Bronchus fibroblast of lung (primary cell): ENCODE results near the gene TSPAN10. TPM values are rescaled to one million over a fixed set of nuclear protein-coding genes. Genes with fewer than 3 reads are reported as not detected.

ENCODE experiments used
- total RNA-seq: library from RNA; depleted of rRNA; stranded (reverse); fragments of >200 nt; gene quantifications from 2 replicates; pipeline ENCODE4 v1.2.3, GENCODE V29; 2015

Gene TSPAN10
- 0.34 and 0.59 TPM in 2 replicates for total RNA-seq

GRCh38 chr17:81636505-81637288 lies at the start of gene TSPAN10, which contains the start of gene NPLOC4:
Gene TSPAN10, plus strand, starts transcription at chr17:81637196. Its CDS starts 5,217 bp downstream, at chr17:81642413.
Gene NPLOC4, minus strand, starts transcription at chr17:81637112. Its CDS starts 182 bp downstream, at chr17:81636930.

GRCh38 chr17:81656118-81656743 lies 19.2 kb downstream of the TSPAN10 start, which contains the start of gene PDE6G:
Gene PDE6G, minus strand, starts transcription at chr17:81656542. Its CDS starts 3,237 bp downstream, at chr17:81653305.

DNA sequence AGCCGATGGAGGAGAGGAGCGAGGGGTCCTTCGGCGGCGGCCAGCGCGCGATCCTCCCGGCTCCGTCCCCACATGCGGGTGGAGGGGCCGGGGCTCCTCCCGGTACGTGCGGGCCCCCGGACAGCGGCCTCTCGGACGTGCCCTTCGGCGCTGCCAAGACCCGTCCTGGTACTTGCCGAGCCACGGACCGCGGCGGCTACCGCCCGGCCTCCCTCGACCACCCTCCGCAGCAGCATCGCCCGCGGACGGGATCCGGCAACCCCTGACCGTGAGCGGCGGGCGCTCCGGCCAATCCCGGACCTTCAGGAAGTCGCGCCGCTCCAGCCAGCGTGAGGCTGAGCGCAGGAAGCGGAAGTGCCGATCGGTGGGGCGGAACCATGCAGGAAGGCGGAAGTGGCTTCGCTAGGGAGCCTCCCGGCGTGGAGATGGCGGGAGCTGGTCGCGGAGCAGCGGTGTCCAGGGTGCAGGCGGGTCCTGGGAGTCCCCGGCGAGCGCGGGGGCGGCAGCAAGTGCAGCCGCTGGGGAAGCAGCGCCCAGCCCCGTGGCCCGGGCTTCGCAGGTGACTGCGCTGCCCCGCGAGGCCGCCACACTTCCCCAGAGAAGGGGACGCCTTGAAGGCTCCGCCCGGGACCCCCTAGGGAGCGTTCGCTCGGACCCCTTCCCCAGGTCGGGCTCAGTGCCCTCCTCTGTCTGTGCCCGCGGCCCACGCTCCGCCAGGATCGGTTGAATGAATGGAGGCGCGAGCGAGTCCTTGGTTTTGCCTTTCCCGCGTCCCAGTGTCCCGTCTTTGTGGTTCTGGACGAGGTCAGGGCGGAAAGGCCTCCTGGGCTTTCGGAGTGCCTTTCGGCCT lies 29.6 kb downstream of the TSPAN10 start, which contains the start of the genes CCDC137 and OXLD1:
Gene CCDC137 (plus strand): TSS at position 396 of the 850 bp plus-strand sequence. CDS start 30 bp downstream, at position 426.
Gene OXLD1 (minus strand): TSS at position 264 of the 850 bp plus-strand sequence. CDS start 28 bp downstream, at position 236.

GRCh38 chr17:81683584-81684441 lies 46.8 kb downstream of the TSPAN10 start, which contains the start of the genes ARL16 and HGS:
Gene ARL16, minus strand, starts transcription at chr17:81683797. Its CDS starts 44 bp downstream, at chr17:81683753.
Gene HGS, plus strand, starts transcription at chr17:81684011. Its CDS starts 56 bp downstream, at chr17:81684067.

Other genes with a start within 250 kb of the TSPAN10 start
- 8.3 and 8.4 TPM in 2 replicates for gene BAHCC1, start 241.7 kb upstream of the TSPAN10 start, total RNA-seq
- 10,312 and 10,388 TPM in 2 replicates for gene ACTG1, start 124.4 kb upstream of the TSPAN10 start, total RNA-seq
- gene FSCN2, start 108.8 kb upstream of the TSPAN10 start, total RNA-seq: 0.15 TPM in 1 of 2 replicates, not detected in the other
- gene FAAP100, start 84.8 kb upstream of the TSPAN10 start, total RNA-seq: 26.6 and 30.3 TPM in 2 replicates
- 46.4 and 48.6 TPM in 2 replicates for gene NPLOC4, start 84 bp upstream of the TSPAN10 start, total RNA-seq
- gene PDE6G, start 19.3 kb downstream of the TSPAN10 start, total RNA-seq: 1.3 and 2.2 TPM in 2 replicates
- gene OXLD1, start 29.4 kb downstream of the TSPAN10 start, total RNA-seq: 47.1 and 52.9 TPM in 2 replicates
- gene CCDC137, start 29.5 kb downstream of the TSPAN10 start, total RNA-seq: 12.9 and 14.9 TPM in 2 replicates
- 47.9 and 48.9 TPM in 2 replicates for gene ARL16, start 46.6 kb downstream of the TSPAN10 start, total RNA-seq
- gene HGS, start 46.8 kb downstream of the TSPAN10 start, total RNA-seq: 101 and 102 TPM in 2 replicates
- gene MRPL12, start 66.2 kb downstream of the TSPAN10 start, total RNA-seq: 123 and 155 TPM in 2 replicates
- 32.7 and 38.0 TPM in 2 replicates for gene SLC25A10, start 75.1 kb downstream of the TSPAN10 start, total RNA-seq
- gene GCGR, start 167.0 kb downstream of the TSPAN10 start, total RNA-seq: not detected in 2 replicates
- 131 and 139 TPM in 2 replicates for gene MCRIP1, start 196.1 kb downstream of the TSPAN10 start, total RNA-seq
- not detected in 2 replicates for gene PPP1R27, start 197.9 kb downstream of the TSPAN10 start, total RNA-seq
- gene P4HB, start 223.3 kb downstream of the TSPAN10 start, total RNA-seq: 1,092 and 1,218 TPM in 2 replicates
- gene ARHGDIA, start 234.1 kb downstream of the TSPAN10 start, total RNA-seq: 498 and 540 TPM in 2 replicates